ENCODE measurements around the gene GRIK4. TPM values are rescaled to one million over a fixed set of nuclear protein-coding genes. Genes with fewer than 3 reads are reported as not detected.

GRIK4 gene
- total RNA-seq, 2 experiments from 2014 or later = 0.06 TPM; not detected in 1

DNA sequence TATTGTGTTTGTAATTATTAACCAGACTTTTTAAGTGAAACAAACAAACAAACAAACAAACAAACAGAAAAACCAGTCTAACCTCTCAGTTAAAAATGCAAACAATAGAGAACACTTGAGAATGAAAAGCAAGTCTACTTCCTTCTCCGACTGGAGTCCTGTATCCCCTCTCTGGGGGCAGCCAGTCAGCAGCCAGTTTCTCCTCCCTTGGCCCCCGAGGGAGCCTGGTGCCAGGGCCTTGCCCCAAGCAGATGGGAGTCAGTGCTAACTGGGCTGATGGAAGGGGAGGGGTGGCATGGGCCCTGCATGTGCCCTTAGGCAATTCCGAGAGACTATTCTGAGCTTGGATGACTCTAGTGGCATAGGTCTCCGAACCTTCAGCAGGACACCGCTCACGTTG, 137.2 kb downstream of the GRIK4 start:
- CTCF ChIA-PET (ENCODE audit: unreplicated experiment) = no interaction called here
- H3K4me2 ChIP-seq (ENCODE audit: low read length) = no peak overlapping the region
- H3K9me3 ChIP-seq (ENCODE audit: low read length) = no peaks in the 10 kb centered on the region
- DNase-seq (ENCODE audit: low spot score) = no peak
- intact Hi-C loops (cut with micrococcal nuclease; ENCODE audit: unreplicated experiment) = no loop called here
- H3K4me1 ChIP-seq (ENCODE audit: insufficient read depth, low read length, poor library complexity, severe bottlenecking) = no peaks in the 10 kb centered on the region
- TF ChIP-seq EZH2phosphoT487 (IDR thresholded peaks at IDR 0.05; ENCODE audit: borderline replicate concordance, low read depth, low read length) = no peak
- TF ChIP-seq, protein P1, sequence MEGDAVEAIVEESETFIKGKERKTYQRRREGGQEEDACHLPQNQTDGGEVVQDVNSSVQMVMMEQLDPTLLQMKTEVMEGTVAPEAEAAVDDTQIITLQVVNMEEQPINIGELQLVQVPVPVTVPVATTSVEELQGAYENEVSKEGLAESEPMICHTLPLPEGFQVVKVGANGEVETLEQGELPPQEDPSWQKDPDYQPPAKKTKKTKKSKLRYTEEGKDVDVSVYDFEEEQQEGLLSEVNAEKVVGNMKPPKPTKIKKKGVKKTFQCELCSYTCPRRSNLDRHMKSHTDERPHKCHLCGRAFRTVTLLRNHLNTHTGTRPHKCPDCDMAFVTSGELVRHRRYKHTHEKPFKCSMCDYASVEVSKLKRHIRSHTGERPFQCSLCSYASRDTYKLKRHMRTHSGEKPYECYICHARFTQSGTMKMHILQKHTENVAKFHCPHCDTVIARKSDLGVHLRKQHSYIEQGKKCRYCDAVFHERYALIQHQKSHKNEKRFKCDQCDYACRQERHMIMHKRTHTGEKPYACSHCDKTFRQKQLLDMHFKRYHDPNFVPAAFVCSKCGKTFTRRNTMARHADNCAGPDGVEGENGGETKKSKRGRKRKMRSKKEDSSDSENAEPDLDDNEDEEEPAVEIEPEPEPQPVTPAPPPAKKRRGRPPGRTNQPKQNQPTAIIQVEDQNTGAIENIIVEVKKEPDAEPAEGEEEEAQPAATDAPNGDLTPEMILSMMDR (conservative IDR thresholded peaks at IDR 0.05; ENCODE audit: low read length) = no peak
- H3K79me2 ChIP-seq (ENCODE audit: insufficient read depth, low read depth, low read length) = no peaks in the 10 kb centered on the region
- no peak overlapping the region for H3K27ac ChIP-seq (ENCODE audit: low read depth, low read length, poor library complexity, severe bottlenecking)
- no peaks in the 10 kb centered on the region for H3K36me3 ChIP-seq (ENCODE audit: insufficient read depth, low read length)
- no TSS peak for BruUV-seq (replicated peaks)
- no peak overlapping the region for H2AFZ ChIP-seq (ENCODE audit: low read length)
- H3K4me3 ChIP-seq (ENCODE audit: low read depth, low read length, poor library complexity, severe bottlenecking) = no peak overlapping the region
- H4K20me1 ChIP-seq (ENCODE audit: insufficient read depth, low read length) = no peaks in the 10 kb centered on the region
- no peaks in the 10 kb centered on the region for H3K9me2 ChIP-seq (ENCODE audit: insufficient read depth, low read length)
- POLR2A ChIA-PET = interaction anchor here (0.6 kb wide), 2 partner anchors 24 to 296 kb away, joined by 3 read pairs; no protein-coding TSS in a partner anchor

DNA sequence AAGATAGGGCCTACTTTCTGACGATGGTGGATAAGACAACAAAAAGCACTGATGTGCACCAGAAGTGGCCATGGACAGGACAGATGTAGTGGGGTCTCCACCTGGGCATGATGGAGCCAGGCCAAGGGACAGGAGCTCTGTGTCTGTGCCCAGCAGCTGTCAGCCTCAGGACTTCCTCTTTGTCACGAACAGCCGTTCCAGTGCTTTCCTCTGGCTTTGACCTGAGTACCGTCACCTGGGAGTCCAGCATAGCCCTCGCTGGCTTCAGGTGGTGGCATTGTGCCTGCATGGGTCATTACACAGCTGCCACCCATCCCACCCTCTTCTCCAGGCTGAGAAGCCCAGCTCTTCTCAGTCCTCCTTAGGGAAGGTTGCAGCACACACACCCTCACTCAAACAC, 137.8 kb downstream of the GRIK4 start:
- H3K79me2 ChIP-seq (ENCODE audit: insufficient read depth, low read depth, low read length) = no peaks in the 10 kb centered on the region
- no peak overlapping the region for H3K4me2 ChIP-seq (ENCODE audit: low read length)
- no peaks in the 10 kb centered on the region for H4K20me1 ChIP-seq (ENCODE audit: insufficient read depth, low read length)
- no peaks in the 10 kb centered on the region for H3K4me1 ChIP-seq (ENCODE audit: insufficient read depth, low read length, poor library complexity, severe bottlenecking)
- no peak overlapping the region for H2AFZ ChIP-seq (ENCODE audit: low read length)
- no peaks in the 10 kb centered on the region for H3K36me3 ChIP-seq (ENCODE audit: insufficient read depth, low read length)
- no peak overlapping the region for H3K27ac ChIP-seq (ENCODE audit: low read depth, low read length, poor library complexity, severe bottlenecking)
- no peaks in the 10 kb centered on the region for H3K9me2 ChIP-seq (ENCODE audit: insufficient read depth, low read length)
- no TSS peak for BruUV-seq (replicated peaks)
- DNase-seq (ENCODE audit: low spot score) = no peak
- ChIA-PET CTCF (ENCODE audit: unreplicated experiment) (no interaction called here), POLR2A (interaction anchor here (0.6 kb wide), 2 partner anchors 24 to 893 kb away, joined by 3 to 6 read pairs; no protein-coding TSS in a partner anchor)
- intact Hi-C loops (cut with micrococcal nuclease; ENCODE audit: unreplicated experiment) = no loop called here
- H3K9me3 ChIP-seq (ENCODE audit: low read length) = no peaks in the 10 kb centered on the region
- TF ChIP-seq, protein P1 (conservative IDR thresholded peaks at IDR 0.05; ENCODE audit: low read length) = no peak
- no peak for TF ChIP-seq EZH2phosphoT487 (IDR thresholded peaks at IDR 0.05; ENCODE audit: borderline replicate concordance, low read depth, low read length)
- no peak overlapping the region for H3K4me3 ChIP-seq (ENCODE audit: low read depth, low read length, poor library complexity, severe bottlenecking)

DNA sequence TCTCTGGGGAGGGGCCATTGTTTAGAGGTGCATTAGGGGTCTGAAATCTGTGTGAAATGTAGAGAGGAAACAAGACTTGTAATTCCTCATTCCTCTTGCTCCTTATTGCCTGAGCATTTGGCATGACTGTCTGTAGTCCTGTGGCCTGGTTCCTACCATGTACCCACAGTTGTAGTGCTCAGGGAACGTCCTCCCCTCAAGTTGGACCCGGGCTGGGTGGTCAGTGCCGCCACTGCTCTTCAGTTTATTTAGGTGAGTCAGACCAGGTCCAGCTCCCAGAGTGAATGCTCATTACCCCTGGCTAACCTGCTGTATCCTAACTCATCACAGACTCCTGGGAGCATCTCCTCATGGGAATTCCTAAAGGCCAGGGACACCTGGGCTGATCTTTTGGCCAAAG, 139.8 kb downstream of the GRIK4 start:
- TF ChIP-seq, protein P1 (conservative IDR thresholded peaks at IDR 0.05; ENCODE audit: low read length) = no peak
- TF ChIP-seq EZH2phosphoT487 (IDR thresholded peaks at IDR 0.05; ENCODE audit: borderline replicate concordance, low read depth, low read length) = no peak
- Histone ChIP-seq H3K9me2 (ENCODE audit: insufficient read depth, low read length) (no peaks in the 10 kb centered on the region), H3K4me3 (ENCODE audit: low read depth, low read length, poor library complexity, severe bottlenecking) (no peak overlapping the region), H3K27ac (ENCODE audit: low read depth, low read length, poor library complexity, severe bottlenecking) (no peak overlapping the region), H3K36me3 (ENCODE audit: insufficient read depth, low read length) (no peaks in the 10 kb centered on the region), H3K9me3 (ENCODE audit: low read length) (no peaks in the 10 kb centered on the region), H4K20me1 (ENCODE audit: insufficient read depth, low read length) (no peaks in the 10 kb centered on the region), H3K4me2 (ENCODE audit: low read length) (no peak overlapping the region), H3K4me1 (ENCODE audit: insufficient read depth, low read length, poor library complexity, severe bottlenecking) (no peaks in the 10 kb centered on the region), H2AFZ (ENCODE audit: low read length) (no peak overlapping the region), H3K79me2 (ENCODE audit: insufficient read depth, low read depth, low read length) (no peaks in the 10 kb centered on the region)
- intact Hi-C loops (cut with micrococcal nuclease; ENCODE audit: unreplicated experiment) = no loop called here
- CTCF ChIA-PET (ENCODE audit: unreplicated experiment) = no interaction called here
- no TSS peak for BruUV-seq (replicated peaks)
- DNase-seq (ENCODE audit: low spot score) = no peak
- POLR2A ChIA-PET = no interaction called here

Data from OCI-LY7 (cell line).